GM18526 (cell line): Measurements from ENCODE around the gene TPRG1L.

Experiments
- POLR2A ChIP-seq: IDR thresholded peaks from 3 replicates; pipeline ENCODE4 v1.6.1; 2011; ENCODE audit not compliant: insufficient read length; ENCODE audit errors: extremely low read depth

TPRG1L gene

GRCh38 chr1:3642919-3643675, 18.3 kb downstream of the TPRG1L start:
- TF ChIP-seq POLR2A, result no peak

GRCh38 chr1:3644273-3644672, 19.5 kb downstream of the TPRG1L start:
- no peak for TF ChIP-seq POLR2A

- TF ChIP-seq POLR2A, result no peak
Observed at GRCh38 chr1:3645247-3645646, 20.4 kb downstream of the TPRG1L start.

- no peak for TF ChIP-seq POLR2A
Observed at GRCh38 chr1:3645666-3646355, 21.0 kb downstream of the TPRG1L start.

- TF ChIP-seq POLR2A, result no peak
Observed at GRCh38 chr1:3646596-3646995, 21.8 kb downstream of the TPRG1L start.

- TF ChIP-seq POLR2A, result peak; percentile 74
Observed at GRCh38 chr1:3649342-3650247, 24.8 kb downstream of the TPRG1L start, which contains the start of gene WRAP73. Gene WRAP73, minus strand, starts transcription at chr1:3650103. Its CDS starts 104 bp downstream, at chr1:3649999.

- TF ChIP-seq POLR2A, result no peak
Observed at GRCh38 chr1:3650248-3651025, 25.6 kb downstream of the TPRG1L start.

- no peak for TF ChIP-seq POLR2A
Observed at GRCh38 chr1:3651026-3651929, 26.5 kb downstream of the TPRG1L start.

GRCh38 chr1:3651930-3652547, 27.2 kb downstream of the TPRG1L start, which contains the start of gene TP73:
Gene TP73, plus strand, starts transcription at chr1:3652516. Its CDS starts 29,850 bp downstream, at chr1:3682366.
- TF ChIP-seq POLR2A, result peak; percentile 13

GRCh38 chr1:3652548-3653285, 27.9 kb downstream of the TPRG1L start:
- no peak for TF ChIP-seq POLR2A

GRCh38 chr1:3653286-3653618, 28.4 kb downstream of the TPRG1L start:
- TF ChIP-seq POLR2A, result no peak

- no peak for TF ChIP-seq POLR2A
Observed at GRCh38 chr1:3654549-3655281, 29.9 kb downstream of the TPRG1L start.
